ENCODE results near the gene SPTBN1. TPM values are rescaled to one million over a fixed set of nuclear protein-coding genes. Genes with fewer than 3 reads are reported as not detected.

SPTBN1 gene
- total and polyA plus RNA-seq, 2 donors (not counting 3 experiments of a cell fraction or from before 2014, with no cell fraction given): 63.3 to 320 TPM

DNA sequence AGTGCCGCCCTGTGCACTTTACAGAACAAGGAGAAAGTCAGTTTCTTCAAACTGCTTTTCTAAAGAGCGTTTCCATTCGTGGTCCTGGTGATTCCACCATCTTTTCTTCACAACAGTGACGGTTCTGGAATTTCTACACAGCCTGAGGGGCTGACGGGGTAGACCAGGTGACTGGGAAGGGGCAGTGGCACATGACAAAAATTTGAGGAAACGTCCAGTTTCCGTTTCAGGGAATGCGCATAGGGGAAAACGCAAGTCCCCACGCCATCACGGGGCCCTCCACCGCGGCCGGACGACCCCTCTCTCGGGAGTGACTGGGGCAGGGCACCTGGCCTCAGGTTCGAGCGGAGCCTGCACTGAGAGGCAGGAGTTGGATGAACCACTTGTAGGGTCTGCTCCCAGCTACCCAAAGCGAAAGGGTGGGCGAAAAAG is 980 bp upstream of the SPTBN1 start:
- peak overlapping the region; percentile 68 for H3K9ac ChIP-seq (replicated peaks; ENCODE audit: extremely low read depth, insufficient read depth, low read length)
- TSS peak; percentile 69 for BruUV-seq (replicated peaks)
- TF ChIP-seq GATA2 (IDR thresholded peaks at IDR 0.05; ENCODE audit: insufficient read depth, insufficient read length, low read depth, low read length) (no peak), POLR2A (IDR thresholded peaks at IDR 0.05; ENCODE audit: low read depth, low read length) (no peak), POLR2AphosphoS5 (IDR thresholded peaks at IDR 0.05; ENCODE audit: insufficient read depth, low read depth, low read length) (no peak), MYC (IDR thresholded peaks at IDR 0.05; ENCODE audit: low read depth, low read length) (no peak), FOS (IDR thresholded peaks at IDR 0.05; ENCODE audit: borderline replicate concordance, insufficient read depth, low read length) (no peak), EZH2 (IDR thresholded peaks at IDR 0.05; ENCODE audit: borderline replicate concordance, low read depth, low read length, severe bottlenecking) (no peak), JUN (IDR thresholded peaks at IDR 0.05; ENCODE audit: borderline replicate concordance, insufficient read depth, insufficient read length, low read depth) (no peak)
- TF ChIP-seq, protein P1, sequence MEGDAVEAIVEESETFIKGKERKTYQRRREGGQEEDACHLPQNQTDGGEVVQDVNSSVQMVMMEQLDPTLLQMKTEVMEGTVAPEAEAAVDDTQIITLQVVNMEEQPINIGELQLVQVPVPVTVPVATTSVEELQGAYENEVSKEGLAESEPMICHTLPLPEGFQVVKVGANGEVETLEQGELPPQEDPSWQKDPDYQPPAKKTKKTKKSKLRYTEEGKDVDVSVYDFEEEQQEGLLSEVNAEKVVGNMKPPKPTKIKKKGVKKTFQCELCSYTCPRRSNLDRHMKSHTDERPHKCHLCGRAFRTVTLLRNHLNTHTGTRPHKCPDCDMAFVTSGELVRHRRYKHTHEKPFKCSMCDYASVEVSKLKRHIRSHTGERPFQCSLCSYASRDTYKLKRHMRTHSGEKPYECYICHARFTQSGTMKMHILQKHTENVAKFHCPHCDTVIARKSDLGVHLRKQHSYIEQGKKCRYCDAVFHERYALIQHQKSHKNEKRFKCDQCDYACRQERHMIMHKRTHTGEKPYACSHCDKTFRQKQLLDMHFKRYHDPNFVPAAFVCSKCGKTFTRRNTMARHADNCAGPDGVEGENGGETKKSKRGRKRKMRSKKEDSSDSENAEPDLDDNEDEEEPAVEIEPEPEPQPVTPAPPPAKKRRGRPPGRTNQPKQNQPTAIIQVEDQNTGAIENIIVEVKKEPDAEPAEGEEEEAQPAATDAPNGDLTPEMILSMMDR (IDR thresholded peaks at IDR 0.05; ENCODE audit: extremely low read depth in 1 of 2, insufficient read depth in 1 of 2, low read depth in 1 of 2, low read length in 2 of 2): no peak
- TF ChIP-seq, protein P2, sequence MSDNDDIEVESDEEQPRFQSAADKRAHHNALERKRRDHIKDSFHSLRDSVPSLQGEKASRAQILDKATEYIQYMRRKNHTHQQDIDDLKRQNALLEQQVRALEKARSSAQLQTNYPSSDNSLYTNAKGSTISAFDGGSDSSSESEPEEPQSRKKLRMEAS (IDR thresholded peaks at IDR 0.05; ENCODE audit: insufficient read depth, insufficient read length): no peak

More for the DNA sequence above, 980 bp upstream of the SPTBN1 start:
- Histone ChIP-seq H3K9me3 (replicated peaks; ENCODE audit: control insufficient read depth, insufficient read depth, low read length) (no peaks in the 10 kb centered on the region), H3K36me3 (ENCODE audit: control insufficient read depth in 2 of 2, extremely low read depth in 1 of 2, insufficient read depth in 2 of 2, low read length in 2 of 2) (no peaks in the 10 kb centered on the region), H3K79me2 (ENCODE audit: control insufficient read depth, insufficient read depth, low read length) (peaks cover 30% of the 10 kb centered on the region), H2AFZ (ENCODE audit: low read depth, low read length) (peak overlapping the region; percentile 91), H4K20me1 (replicated peaks; ENCODE audit: control insufficient read depth, extremely low read depth, insufficient read depth, low read length) (peaks cover 6% of the 10 kb centered on the region), H3K4me3 (replicated peaks in 1 of 3; ENCODE audit: insufficient read depth in 1 of 3, low read depth in 1 of 3, low read length in 3 of 3) (peak overlapping the region; percentile 60 to 77 (median 68)), H3K27me3 (ENCODE audit: control insufficient read depth in 2 of 2, insufficient read depth in 2 of 2, low read length in 2 of 2) (no peaks in the 10 kb centered on the region), H3K4me1 (ENCODE audit: control insufficient read depth, extremely low read depth, insufficient read depth, low read length) (peaks cover 28% of the 10 kb centered on the region), H3K27ac (ENCODE audit: insufficient read depth, low read depth, low read length) (no peak overlapping the region), H3K4me2 (ENCODE audit: insufficient read depth, low read length) (peak overlapping the region; percentile 78), H3K9me1 (replicated peaks; ENCODE audit: control insufficient read depth, extremely low read depth, insufficient read depth, low read length) (no peaks in the 10 kb centered on the region)
- intact Hi-C loops (cut with micrococcal nuclease): loop anchor here (5.0 to 10.0 kb wide), 3 partner anchors 117 to 490 kb away; no protein-coding TSS in a partner anchor
- peak; percentile 35 for DNase-seq (ENCODE audit: low read depth, low spot score)
- dilution Hi-C loops (cut with MboI; ENCODE audit: extremely low pct_ligation_motif_present, low sequenced_read_pairs): no loop called here
- POLR2A ChIA-PET: interaction anchor here (1.0 kb wide), 1 partner anchor 126 kb away, joined by 4 read pairs; no protein-coding TSS in a partner anchor
- CTCF ChIA-PET: no interaction called here
- FAIRE-seq: no peak
